IPS-15b (cell line): ENCODE data around the gene LBR.

Source experiments
- H3K27me3 ChIP-seq: one replicate; pipeline ENCODE4 v1.6.1; 2013; ENCODE audit warnings: low read length; ENCODE audit not compliant: control insufficient read depth, insufficient read depth
- H3K36me3 ChIP-seq: one replicate; pipeline ENCODE4 v1.6.1; 2013; ENCODE audit warnings: low read length; ENCODE audit not compliant: control insufficient read depth, insufficient read depth
- H3K4me1 ChIP-seq: one replicate; pipeline ENCODE4 v1.6.1; 2013; ENCODE audit warnings: mild to moderate bottlenecking, low read length; ENCODE audit not compliant: control insufficient read depth, insufficient read depth
- H3K4me3 ChIP-seq: one replicate; pipeline ENCODE4 v1.5.1; 2013; ENCODE audit warnings: low read depth, low read length
- H3K9ac ChIP-seq: one replicate; pipeline ENCODE4 v1.6.1; 2013; ENCODE audit warnings: low read depth, mild to moderate bottlenecking, low read length
- H3K9me3 ChIP-seq: one replicate; pipeline ENCODE4 v1.6.1; 2013; ENCODE audit warnings: mild to moderate bottlenecking, low read length; ENCODE audit not compliant: control insufficient read depth, insufficient read depth

The LBR gene

DNA sequence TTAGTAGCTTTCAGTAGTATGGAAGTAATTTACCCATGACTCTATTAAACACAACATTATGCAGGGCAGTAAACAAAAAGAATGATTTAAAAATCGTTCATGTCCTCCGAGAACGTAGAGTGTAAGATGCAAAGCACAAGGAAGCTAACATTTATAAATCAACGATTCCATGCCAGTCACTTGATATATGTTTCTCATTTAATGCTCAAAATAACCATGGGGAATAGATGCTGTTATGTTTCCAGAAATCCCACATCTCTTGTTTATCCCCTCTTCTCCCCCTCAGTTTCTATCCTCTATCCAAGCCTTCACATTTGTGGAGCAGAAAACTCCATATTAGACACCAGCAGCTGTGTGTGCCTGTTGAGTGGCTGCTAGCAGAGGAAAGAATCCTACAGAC is 52.8 kb downstream of the LBR start:
- no peaks in the 10 kb centered on the region for H3K9me3 ChIP-seq
- H3K9ac ChIP-seq: no peak overlapping the region
- H3K4me1 ChIP-seq: peaks cover 7% of the 10 kb centered on the region
- no peaks in the 10 kb centered on the region for H3K27me3 ChIP-seq
- no peak overlapping the region for H3K4me3 ChIP-seq
- no peaks in the 10 kb centered on the region for H3K36me3 ChIP-seq

DNA sequence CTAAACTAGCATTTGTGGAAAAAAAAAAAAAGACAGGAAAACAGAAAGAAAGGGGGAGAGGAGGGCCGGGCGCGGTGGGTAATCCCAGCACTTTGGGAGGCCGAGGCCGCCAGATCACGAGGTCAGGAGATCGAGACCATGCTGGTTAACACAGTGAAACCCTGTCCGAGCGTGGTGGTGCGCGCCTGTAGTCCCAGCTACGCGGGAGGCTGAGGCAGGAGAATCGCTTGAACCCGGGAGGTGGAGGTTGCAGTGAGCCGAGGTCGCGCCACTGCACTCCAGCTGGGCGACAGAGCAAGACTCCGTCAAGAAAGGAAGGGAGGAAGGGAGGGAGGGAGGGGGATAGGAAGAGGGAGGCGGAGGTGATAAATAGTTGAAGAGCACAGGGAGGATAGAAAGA is 54.7 kb downstream of the LBR start:
- H3K9ac ChIP-seq: no peak overlapping the region
- no peaks in the 10 kb centered on the region for H3K9me3 ChIP-seq
- H3K27me3 ChIP-seq: peaks cover 7% of the 10 kb centered on the region
- H3K4me3 ChIP-seq: no peak overlapping the region
- peaks cover under 1% of the 10 kb centered on the region for H3K4me1 ChIP-seq
- no peaks in the 10 kb centered on the region for H3K36me3 ChIP-seq

DNA sequence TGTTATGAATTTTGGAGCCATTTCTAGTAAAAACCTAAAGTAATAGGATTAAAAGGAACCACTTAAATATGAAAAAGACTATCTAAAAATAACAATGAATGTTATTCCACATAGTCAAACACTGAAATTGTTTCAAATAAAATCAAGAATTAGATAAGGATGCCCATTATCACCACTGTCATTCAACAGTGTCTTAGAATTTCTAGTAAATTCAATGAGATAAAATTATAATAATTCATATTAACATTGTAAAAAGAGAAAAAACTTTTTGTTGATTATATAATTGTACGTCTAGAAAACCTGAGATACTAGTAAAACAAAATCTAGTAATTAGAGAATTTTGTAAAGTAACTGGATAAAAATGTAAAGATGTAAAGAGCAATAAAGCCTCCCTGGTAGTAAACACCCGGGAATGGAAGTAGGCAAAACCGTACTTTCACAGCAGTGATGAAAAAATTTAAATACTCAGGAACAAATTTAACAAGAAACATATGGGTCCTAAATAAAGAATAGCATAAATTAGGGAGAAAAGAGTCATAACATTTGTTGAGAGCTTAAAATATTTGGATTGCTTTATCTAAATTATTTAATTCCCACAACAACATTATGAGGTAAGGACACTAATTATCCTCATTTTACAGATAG is 56.4 kb downstream of the LBR start:
- Histone ChIP-seq H3K36me3 (no peaks in the 10 kb centered on the region), H3K27me3 (peaks cover 24% of the 10 kb centered on the region), H3K4me1 (no peaks in the 10 kb centered on the region), H3K9ac (no peak overlapping the region), H3K9me3 (no peaks in the 10 kb centered on the region), H3K4me3 (no peak overlapping the region)

DNA sequence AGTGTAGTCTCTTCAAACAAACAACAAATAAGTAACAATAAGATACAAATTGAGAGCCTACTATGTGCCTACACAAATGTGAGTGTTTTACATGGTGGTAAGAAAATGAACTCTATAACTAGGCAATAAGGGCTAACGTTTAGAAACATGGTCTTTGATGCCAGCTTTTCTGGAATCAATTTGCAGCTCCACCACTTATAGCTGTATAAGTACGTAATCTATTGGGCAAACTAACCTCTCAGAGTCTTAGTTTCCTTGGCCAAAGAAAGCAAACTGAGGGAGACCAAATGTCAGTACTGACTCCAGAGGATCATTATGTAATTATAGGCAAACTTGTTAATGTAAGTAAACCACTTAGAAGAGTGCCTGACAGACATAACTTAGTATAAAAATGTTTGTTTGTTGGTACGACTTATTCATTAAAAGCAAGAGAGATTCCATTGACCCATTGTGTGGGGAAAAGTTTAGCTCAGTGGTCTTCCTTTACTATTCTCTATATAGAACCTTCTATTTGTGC is 59.7 kb downstream of the LBR start:
- Histone ChIP-seq H3K4me3 (no peak overlapping the region), H3K4me1 (no peaks in the 10 kb centered on the region), H3K9me3 (no peaks in the 10 kb centered on the region), H3K9ac (no peak overlapping the region), H3K27me3 (peaks cover 48% of the 10 kb centered on the region), H3K36me3 (no peaks in the 10 kb centered on the region)

DNA sequence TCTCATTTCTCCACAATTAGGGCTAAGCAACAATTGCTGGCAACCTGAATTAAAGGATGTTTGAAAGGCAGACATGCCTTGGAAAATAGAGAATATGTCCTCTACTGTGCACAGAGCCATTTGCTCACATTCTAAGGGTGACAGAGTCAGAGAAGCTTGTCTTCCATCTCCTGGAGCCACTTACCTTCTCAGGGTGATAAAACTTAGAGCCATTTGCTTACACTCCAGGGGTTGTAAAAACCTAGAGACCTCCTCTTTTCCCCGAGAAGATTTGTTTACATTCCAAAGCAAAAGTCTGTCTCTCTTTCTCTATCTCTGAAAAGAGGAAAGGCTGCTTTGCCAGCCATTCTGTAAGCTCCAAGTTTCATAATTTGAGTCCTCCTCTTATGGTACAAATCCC is 61.3 kb downstream of the LBR start:
- Histone ChIP-seq H3K9ac (no peak overlapping the region), H3K4me3 (no peak overlapping the region), H3K9me3 (no peaks in the 10 kb centered on the region), H3K4me1 (no peaks in the 10 kb centered on the region), H3K36me3 (no peaks in the 10 kb centered on the region), H3K27me3 (peaks cover 48% of the 10 kb centered on the region)

DNA sequence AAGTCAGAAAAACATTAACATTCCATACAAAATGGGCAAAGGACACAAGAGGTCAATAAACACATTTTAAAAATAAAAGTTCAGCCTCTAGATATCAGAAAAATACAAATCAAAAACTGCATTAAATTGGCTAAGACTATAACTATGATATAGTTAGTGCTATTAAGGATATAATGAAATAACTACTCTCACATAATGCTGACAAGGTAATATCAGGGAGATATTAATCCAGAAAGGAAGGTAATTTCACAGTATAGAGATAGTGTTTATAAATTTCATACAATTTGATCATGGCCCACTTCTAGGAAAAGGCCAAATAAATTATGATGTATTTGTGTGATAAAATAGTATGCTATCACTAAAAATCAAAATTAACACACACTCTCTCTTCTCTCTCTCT is 61.8 kb downstream of the LBR start:
- no peaks in the 10 kb centered on the region for H3K36me3 ChIP-seq

DNA sequence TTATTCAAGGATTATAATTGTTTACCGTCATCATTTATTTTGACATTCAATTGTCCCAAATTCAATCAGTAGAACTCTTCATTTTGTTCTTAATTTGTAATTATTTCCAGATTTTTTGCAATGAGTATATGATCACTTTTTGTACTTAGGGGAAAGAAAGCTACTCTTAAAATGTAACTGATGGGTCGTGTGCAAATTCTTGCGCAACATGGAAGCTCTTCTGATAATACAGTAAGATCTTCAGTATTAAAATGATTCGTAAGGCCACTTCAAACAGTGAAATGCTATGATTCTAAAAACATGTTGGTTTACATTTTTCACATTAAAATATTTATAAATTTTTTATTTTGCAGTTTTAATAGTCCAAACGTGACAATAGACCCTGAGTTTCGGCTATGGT is 63.4 kb downstream of the LBR start:
- no peaks in the 10 kb centered on the region for H3K9me3 ChIP-seq
- H3K27me3 ChIP-seq: peaks cover 51% of the 10 kb centered on the region
- no peak overlapping the region for H3K4me3 ChIP-seq
- H3K9ac ChIP-seq: no peak overlapping the region
- H3K4me1 ChIP-seq: no peaks in the 10 kb centered on the region
- H3K36me3 ChIP-seq: no peaks in the 10 kb centered on the region

More for the DNA sequence above, 61.8 kb downstream of the LBR start:
- H3K9ac ChIP-seq: no peak overlapping the region
- no peaks in the 10 kb centered on the region for H3K9me3 ChIP-seq
- H3K4me1 ChIP-seq: no peaks in the 10 kb centered on the region
- no peak overlapping the region for H3K4me3 ChIP-seq
- H3K27me3 ChIP-seq: peaks cover 48% of the 10 kb centered on the region

DNA sequence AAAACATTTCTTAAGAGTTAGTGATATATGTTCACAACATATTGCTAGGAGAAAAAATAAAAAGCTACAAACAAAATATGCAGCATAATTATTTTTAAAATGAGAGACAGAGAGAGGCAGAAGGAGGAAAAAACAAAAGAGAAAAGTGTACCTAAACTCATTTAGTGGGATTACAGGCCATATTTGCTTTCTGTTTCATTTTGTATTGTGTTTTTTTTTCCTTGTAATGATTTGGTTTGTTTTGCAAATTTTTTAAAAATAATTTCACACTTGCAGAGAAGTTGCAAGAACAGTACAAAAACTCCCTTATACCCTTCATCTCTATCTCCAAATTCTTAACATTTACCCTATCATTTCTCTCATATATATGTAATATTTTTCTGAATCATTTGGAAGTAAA is 65.0 kb downstream of the LBR start:
- no peak overlapping the region for H3K9ac ChIP-seq
- H3K4me3 ChIP-seq: no peak overlapping the region

DNA sequence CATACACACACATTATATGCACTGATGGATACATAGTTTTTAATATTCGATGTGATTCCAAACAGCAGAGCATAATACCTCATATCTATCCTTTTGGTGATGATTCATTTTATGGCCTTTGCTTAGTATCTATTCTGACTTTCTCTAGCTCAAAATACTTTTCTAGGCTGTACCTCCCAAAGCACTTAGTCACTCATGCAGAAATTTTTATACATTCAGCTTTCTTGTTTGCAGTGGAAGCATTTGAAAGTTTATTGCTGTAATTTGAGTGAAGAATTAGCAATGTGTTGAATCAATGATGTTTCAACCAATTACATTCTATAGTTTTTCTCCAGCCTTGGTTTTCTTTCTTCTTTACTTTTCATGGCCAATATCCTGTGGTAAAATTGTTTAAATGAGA is 66.7 kb downstream of the LBR start:
- Histone ChIP-seq H3K27me3 (peaks cover 24% of the 10 kb centered on the region), H3K4me1 (no peaks in the 10 kb centered on the region), H3K36me3 (no peaks in the 10 kb centered on the region), H3K9ac (no peak overlapping the region), H3K4me3 (no peak overlapping the region), H3K9me3 (no peaks in the 10 kb centered on the region)

More for the DNA sequence above, 65.0 kb downstream of the LBR start:
- Histone ChIP-seq H3K4me1 (no peaks in the 10 kb centered on the region), H3K9me3 (no peaks in the 10 kb centered on the region), H3K36me3 (no peaks in the 10 kb centered on the region), H3K27me3 (peaks cover 40% of the 10 kb centered on the region)

DNA sequence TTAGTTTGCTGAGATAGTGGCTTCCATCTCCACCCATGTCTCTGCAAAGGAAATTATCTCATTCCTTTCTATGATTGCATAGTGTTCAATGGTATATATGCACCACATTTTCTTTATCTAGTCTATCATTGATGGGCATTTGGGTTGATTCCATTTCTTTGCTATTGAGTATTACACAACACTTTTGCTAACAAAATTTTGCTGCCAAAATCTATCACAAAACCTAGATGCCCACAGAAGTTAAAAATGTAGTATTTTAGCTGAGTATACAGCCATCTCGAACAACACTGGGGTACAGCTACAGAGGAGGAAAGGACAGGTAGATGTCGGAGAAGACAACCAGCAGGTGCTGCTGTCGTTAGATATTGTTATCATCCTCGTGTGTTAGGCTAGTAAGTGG is 67.7 kb downstream of the LBR start:
- Histone ChIP-seq H3K9ac (no peak overlapping the region), H3K27me3 (peaks cover 13% of the 10 kb centered on the region), H3K4me3 (no peak overlapping the region), H3K36me3 (no peaks in the 10 kb centered on the region), H3K4me1 (no peaks in the 10 kb centered on the region), H3K9me3 (no peaks in the 10 kb centered on the region)

DNA sequence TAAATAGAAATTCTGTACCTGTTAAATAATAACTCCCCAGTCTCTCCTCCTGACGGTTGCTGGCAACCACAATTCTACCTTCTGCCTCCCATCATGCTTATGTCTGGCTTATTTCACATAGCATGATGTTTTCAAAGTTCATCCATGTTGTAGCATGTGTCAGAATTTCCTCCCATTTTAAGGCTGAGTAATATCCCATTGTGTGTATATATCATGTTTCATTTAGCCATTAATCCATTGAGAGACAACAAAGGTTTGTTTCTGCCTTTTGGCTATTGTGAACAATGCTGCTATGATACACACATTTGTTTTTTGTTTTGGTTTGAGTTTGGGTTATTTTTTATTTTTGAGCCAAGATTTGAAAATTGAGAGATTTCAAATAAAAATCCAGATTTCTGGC is 72.0 kb downstream of the LBR start:
- Histone ChIP-seq H3K9me3 (no peaks in the 10 kb centered on the region), H3K9ac (no peak overlapping the region), H3K36me3 (no peaks in the 10 kb centered on the region), H3K4me1 (no peaks in the 10 kb centered on the region), H3K4me3 (no peak overlapping the region), H3K27me3 (peaks cover 2% of the 10 kb centered on the region)

DNA sequence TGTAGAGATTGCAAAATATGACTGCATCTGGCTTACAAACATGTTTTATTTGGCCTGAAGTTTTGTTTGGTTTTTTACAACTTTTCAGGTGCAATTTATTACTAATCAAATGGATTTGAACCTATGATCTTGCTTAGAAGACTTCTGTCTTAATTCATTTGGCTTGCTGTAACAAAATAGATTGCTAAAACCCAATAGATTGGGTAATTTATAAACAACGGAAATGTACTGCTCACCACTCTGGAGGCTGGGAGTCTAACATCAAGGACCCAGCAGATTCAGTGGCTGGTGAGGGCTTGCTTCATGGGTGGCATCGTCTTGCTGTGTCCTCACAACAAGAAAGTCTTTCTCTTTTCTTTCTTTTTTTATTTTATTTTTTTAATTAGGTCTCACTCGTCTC is 72.9 kb downstream of the LBR start:
- Histone ChIP-seq H3K9me3 (no peaks in the 10 kb centered on the region), H3K27me3 (no peaks in the 10 kb centered on the region), H3K4me3 (no peak overlapping the region), H3K4me1 (no peaks in the 10 kb centered on the region), H3K9ac (no peak overlapping the region), H3K36me3 (no peaks in the 10 kb centered on the region)
